SIG-M5 treated with dmso at 0.1 percent for 504 hours (cell line): ENCODE data around the gene FGF4.
"Not testable (repeated sequence)": the region's sequence is repeated elsewhere in the genome, so short reads cannot be mapped to it uniquely, and the experiment has no call there.

Experiments
- DNase-seq: peaks from one replicate; lab custom pipeline; 2025; ENCODE audit not compliant: unreplicated experiment; lab: John Stamatoyannopoulos, UW

FGF4 gene

DNA sequence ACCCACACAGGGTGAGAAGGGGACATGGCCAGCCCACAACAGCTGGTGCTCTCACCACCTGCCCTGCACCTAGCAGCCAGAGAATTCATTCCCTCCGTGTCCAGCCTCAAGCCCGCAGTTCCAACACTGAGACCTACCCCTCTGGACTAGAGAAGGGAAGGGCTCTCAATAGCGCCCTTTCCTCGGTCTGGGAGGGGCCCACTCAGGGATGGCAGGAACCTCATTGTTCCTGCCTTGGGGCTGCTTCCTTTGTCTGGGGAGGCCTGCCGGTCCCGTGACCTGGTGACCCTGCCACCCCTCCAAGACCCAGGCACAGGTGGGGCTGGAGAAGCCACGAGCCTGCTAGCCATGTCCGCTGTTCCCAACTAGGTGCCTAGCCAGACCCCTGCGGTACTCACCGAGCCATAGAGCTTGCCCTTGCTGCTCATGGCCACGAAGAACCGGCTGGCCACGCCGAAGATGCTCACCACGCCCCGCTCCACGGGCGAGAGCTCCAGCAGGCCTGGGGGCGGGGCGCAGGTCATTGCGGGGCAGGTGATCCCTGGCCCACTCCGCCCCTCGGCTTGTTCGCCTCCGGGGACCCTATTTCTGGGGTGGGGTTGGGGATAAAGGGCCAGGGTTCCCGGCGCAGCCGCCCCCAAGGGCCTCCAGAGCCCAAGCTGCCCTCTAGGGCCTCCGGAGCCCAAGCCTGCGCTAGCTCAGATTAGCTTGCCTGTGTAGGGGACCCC lies 1.4 kb downstream of the FGF4 start:
- DNase-seq: no peak

- DNase-seq: no peak
Measured at GRCh38 chr11:69771466-69771865, 3.7 kb downstream of the FGF4 start.

- DNase-seq: no peak
Measured at GRCh38 chr11:69770540-69770939, 4.6 kb downstream of the FGF4 start.

DNA sequence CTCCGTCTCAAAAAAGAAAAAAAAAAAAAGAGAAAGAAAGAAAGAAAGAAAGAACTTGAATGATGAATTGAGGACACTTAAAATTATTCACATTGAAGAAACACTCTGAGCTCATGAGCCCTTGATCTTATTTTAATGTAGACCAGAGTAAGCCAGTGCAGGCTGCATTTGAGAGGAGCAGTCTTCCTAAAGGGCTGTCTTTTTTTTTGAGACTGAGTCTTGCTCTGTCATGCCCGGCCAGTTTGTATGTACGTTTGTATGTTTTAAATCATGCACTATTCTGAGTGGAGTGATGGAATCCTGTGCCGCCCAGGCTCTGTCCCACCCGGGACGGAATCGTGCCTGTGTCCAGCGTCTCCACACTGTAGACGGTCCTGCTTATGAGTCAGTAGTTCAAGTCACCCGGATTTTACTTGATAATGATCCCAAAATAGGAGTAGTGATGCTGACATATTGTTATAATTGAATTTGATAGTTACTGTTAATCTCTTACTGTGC lies 9.6 kb downstream of the FGF4 start:
- DNase-seq: no peak

GRCh38 chr11:69764918-69765317 lies 10.2 kb downstream of the FGF4 start:
- not testable (repeated sequence) for DNase-seq

DNA sequence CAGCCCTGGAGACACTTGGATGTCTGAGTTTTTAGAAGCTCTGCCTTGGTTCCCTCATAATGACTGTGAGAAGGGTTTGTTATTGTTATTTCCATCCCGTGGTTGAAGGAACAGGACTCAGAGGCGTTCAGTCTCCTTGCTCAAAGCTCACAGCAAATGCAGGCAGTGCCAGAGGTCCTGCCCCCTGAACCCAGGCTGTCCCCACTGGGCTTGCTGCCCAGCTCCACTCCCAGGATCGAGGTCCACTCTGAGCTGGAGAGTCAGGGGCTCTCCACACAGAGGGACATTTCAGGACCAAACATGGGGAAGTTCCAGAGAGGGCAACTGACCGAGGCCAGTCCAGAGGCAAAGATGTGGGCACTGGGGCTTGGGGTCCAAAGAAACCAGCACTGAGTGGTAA lies 14.8 kb downstream of the FGF4 start:
- DNase-seq: no peak

GRCh38 chr11:69752890-69753289 lies 22.3 kb downstream of the FGF4 start:
- DNase-seq: no peak

- no peak for DNase-seq
Measured at GRCh38 chr11:69750875-69751597, 24.1 kb downstream of the FGF4 start.

DNA sequence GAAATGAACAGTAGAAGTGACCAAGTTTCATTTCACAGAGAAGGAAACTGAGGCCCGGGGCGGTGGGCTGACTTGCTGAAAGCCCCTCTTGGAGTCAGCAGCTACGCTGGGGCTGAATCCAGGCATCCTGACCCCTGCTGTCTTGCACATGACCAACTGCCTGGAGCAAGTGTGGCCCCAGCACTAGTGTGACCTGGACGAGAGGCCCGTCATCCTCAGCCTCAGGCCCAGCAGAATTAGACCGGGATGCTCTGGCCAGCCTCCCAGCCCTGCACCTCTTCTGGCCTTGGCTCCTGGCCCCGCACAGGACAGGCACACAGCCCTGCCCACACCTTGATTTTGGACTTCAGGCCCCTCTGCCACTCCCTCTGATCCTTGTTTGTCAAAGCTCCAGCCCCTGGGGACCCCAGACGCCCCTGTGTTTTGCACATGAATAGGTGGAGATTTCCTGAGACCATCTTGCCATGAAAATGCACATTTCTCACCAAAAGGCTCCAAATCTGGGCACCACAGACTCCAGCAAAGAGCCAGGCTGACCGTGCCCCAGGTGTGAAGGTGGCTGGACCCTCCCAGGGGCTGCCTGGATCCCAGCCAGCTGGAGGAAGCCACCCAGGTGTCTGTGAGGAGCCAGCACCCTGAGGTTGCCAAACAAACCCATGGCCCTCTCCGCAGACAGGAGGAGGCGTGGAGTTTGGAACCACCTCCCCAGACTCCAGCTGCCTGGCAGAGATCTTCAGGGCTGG lies 24.9 kb downstream of the FGF4 start:
- DNase-seq: no peak

DNA sequence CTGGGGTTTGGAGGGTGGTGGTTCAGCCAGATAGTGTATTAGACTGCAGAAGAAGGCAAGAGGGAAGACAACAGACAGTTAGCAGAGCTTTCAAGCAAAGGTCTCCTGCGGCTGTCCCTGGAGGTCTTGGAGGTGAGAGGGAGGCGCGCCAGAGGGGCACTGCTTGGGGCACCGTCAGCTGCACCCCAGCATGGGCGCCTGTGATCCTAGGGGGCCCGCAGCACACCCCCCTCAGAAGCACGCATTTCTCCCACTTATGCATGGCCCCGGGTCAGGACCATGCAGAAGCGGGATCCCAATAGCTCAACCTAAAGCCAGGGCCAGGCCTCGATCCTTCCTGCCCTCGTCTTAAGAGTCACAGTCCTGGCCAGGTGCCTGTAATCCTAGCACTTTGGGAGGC lies 26.5 kb downstream of the FGF4 start:
- DNase-seq: no peak

- DNase-seq: no peak
Measured at GRCh38 chr11:69746752-69747742, 28.1 kb downstream of the FGF4 start.

DNA sequence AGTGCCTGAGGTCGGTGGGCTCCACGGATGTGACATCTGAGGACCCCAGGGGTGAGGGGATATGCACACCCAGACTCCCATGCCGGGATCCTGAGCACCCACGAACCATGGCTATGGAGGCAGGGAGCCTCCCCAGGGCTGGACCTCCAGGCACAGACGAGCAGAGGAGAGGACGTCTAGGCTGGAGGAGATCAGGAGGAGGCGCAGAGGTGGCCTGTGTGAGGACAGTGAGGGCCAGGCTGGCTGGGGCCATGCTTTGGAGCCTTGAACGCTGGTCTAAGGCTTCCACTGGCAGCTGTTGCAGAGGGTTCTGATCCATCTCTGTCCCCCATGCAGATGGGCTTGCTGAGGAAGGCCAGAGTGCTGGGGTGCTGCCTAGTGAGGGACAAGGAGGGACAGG lies 29.0 kb downstream of the FGF4 start:
- DNase-seq: no peak

DNA sequence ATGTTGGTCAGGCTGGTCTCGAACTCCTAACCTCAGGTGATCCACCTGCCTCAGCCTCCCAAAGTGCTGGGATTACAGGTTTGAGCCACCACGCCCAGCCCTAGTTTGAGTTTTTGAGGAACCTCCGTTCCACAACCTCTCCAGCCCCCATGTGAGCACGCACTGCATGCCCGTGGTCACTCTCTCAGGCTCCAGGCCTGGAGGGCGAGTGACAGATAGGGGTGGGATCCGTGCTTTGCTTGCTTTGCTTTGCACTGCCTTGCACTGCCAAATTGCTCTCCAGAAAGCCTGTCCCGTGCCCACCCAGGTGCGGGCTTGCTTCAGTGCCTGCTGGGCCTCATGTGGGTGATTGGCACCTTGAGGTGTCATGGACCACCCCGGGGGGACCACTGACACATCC lies 29.9 kb downstream of the FGF4 start:
- DNase-seq: no peak

DNA sequence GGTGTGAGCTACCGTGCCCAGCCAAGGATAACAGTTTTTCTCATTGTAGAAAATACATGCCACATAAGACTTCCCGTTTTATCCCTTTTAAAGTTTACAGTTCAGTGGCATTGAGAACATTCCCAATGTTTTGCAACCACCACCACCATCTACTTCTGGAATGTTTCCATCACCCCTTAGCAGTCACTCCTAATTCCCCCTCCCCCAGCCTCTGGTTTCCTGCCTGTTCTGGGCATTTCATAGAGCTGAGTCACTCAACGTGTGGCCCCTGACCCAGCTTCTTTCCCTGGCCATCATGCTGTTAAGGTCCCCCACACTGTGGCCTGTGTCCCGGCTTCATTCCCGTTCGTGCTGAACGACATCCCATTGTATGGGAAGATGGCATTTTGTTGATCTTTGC lies 30.7 kb downstream of the FGF4 start:
- DNase-seq: no peak

- DNase-seq: no peak
Measured at GRCh38 chr11:69734841-69735240, 40.3 kb downstream of the FGF4 start.

DNA sequence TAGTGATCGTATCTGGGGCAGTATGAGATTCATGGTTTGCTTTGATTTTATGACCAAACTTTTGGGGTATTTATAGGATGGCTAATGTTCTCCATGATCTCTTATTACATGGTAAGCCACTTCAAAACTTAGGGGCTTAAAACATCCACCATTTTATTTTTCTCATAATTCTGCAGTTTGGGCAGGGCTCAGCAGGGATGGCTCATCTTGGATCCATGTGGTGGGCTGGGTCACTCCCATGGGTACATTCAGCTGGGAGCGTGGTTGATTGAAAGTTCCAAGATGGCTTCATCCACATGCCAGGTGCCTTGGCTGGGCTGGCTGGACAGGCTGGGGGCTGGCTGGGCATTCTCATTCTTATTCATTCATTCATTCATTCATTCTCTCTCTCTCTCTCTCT lies 40.8 kb downstream of the FGF4 start:
- DNase-seq: no peak

DNA sequence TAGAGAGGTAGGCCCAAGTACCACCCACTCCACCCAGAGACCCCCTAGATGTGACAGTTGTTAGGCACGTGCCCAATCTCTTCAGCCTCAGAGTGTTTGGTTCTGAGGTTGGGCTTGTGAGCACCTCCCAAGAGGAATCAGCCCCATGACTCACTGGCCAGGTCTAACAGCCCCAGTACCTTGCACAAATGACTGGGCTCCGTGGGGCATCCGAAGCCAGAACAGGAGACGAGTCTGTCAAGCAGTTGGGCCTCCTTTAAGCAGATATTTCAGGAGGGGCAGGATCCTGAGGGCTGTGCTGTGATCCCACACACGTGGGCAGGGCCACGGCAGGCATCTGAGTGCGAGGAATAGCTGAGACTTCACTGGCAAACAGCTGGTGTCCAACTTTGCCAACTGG lies 42.2 kb downstream of the FGF4 start:
- no peak for DNase-seq

DNA sequence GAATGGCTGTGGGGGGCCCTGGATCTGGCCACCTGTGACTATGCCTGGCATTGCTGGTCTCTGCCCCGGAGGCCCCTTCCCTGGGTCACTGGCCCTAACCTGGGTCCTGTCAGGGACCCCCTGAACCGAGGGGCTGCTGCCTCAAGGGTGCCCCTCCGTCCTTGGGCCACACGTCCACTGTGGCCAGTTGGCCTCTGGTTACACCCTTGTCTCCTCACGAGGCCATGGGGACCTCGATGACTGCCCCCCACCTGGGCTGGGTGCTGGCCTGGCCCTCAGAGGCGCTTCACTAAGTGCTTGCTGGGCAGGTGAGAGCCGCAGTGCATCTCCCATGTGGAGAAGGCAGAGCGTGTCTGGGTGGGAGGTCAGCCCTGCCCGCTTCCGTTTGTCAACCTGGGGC lies 44.0 kb downstream of the FGF4 start:
- no peak for DNase-seq

DNA sequence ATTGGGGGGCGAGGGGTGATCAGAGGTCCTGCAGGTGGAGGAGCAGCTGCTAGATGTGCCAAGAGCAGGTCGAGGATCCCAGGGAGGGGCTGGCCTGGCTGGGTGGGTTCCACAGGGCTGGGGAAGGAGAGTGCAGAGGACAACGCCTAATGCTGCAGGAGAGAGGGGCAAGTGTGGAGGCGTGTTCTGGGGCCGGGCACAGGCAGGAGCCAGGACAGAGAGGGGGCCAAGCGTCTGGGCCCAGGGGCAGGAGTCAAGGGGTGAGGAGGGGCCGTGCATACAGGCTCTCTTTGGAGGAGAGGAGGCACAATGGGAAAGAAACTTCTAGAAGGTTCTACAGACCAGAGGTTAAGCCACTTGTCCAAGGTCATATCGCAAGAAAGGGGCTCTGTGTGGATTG lies 44.6 kb downstream of the FGF4 start:
- no peak for DNase-seq

DNA sequence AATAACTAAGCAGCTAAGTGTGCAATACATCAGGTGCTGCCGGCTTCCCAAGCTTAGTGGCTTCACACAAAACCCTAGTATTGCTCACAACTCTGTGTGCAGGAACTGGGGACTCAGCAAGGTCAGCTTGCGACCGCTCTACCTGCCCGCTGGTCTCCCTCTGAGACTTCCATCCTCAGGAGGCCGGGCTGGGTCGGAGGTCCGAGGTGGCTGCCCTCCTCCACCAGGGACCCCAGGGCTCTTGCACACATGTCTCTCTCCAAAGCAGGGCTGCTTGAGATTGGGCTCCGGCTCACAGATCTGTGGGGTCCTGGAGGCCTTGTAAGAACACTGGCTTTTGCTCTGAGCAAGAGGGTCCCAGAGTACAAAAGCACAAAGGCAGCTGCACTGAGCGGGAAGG lies 45.9 kb downstream of the FGF4 start:
- no peak for DNase-seq

DNA sequence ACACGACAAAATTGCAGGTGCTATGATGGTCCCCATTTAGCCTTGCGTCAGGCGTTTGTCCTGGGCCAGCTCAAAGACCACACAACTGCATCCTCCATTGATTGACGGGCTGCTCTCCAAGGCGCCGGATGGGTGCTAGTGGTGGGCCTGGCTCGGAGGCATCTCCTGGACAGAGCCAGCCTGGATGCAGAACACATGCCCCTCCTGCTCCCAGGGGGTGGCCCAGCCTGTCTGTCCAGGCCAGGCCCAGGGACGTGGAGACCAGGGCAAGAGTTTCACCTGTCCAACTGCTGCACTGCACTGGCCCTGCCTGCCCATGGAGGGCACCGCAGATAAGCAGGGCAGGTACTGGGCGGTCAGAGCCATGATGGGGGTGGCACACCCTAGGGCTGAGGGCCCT lies 47.9 kb downstream of the FGF4 start:
- no peak for DNase-seq
